DND-41 (cell line): ENCODE data around the gene THOC7.

Source experiments
- EZH2 ChIP-seq: IDR thresholded peaks from 3 replicates; pipeline ENCODE4 v1.6.1; 2012; ENCODE audit warnings: borderline replicate concordance, low read depth, mild to moderate bottlenecking, moderate library complexity, low read length, inconsistent platforms; ENCODE audit not compliant: severe bottlenecking
- TF ChIP-seq, protein P1 (sequence below): IDR thresholded peaks from 2 replicates; pipeline ENCODE4 v1.5.1; 2012; ENCODE audit warnings: borderline replicate concordance, low read length, moderate library complexity, mild to moderate bottlenecking; ENCODE audit not compliant: poor library complexity, severe bottlenecking; ENCODE audit errors: extremely low read depth

GRCh38 chr3:63880653-63881052 is 17.0 kb upstream of the THOC7 start:
- TF ChIP-seq, protein P1, sequence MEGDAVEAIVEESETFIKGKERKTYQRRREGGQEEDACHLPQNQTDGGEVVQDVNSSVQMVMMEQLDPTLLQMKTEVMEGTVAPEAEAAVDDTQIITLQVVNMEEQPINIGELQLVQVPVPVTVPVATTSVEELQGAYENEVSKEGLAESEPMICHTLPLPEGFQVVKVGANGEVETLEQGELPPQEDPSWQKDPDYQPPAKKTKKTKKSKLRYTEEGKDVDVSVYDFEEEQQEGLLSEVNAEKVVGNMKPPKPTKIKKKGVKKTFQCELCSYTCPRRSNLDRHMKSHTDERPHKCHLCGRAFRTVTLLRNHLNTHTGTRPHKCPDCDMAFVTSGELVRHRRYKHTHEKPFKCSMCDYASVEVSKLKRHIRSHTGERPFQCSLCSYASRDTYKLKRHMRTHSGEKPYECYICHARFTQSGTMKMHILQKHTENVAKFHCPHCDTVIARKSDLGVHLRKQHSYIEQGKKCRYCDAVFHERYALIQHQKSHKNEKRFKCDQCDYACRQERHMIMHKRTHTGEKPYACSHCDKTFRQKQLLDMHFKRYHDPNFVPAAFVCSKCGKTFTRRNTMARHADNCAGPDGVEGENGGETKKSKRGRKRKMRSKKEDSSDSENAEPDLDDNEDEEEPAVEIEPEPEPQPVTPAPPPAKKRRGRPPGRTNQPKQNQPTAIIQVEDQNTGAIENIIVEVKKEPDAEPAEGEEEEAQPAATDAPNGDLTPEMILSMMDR, result no peak
- no peak for TF ChIP-seq EZH2
